ENCODE results near the gene CACNG4.

- TF ChIP-seq MAX (IDR thresholded peaks at IDR 0.05) (no peak), RCOR1 (IDR thresholded peaks at IDR 0.05; ENCODE audit: low read depth, low read length) (no peak), MAZ (IDR thresholded peaks at IDR 0.05; ENCODE audit: borderline replicate concordance, low read depth, low read length) (no peak), POLR2A (IDR thresholded peaks at IDR 0.05; ENCODE audit: low read length) (no peak), CTCF (IDR thresholded peaks at IDR 0.05) (no peak), PHF8 (IDR thresholded peaks at IDR 0.05; ENCODE audit: borderline replicate concordance, low read depth) (no peak), REST (IDR thresholded peaks at IDR 0.05) (no peak)
Observed at GRCh38 chr17:67082107-67082506, 117.6 kb downstream of the CACNG4 start.

Data from A549 (cell line).